Neutrophil (primary cell): ENCODE results near the gene CCDC88C.

ENCODE experiments used
- H3K27ac ChIP-seq: fragments of 200-600 bp; sonication (generic); 2 replicates; pipeline ENCODE4 v1.5.1; 2016; ENCODE audit warnings: mild to moderate bottlenecking, moderate library complexity
- H3K27me3 ChIP-seq: fragments of 200-600 bp; sonication (generic); 2 replicates; pipeline ENCODE4 v1.6.0; 2016; ENCODE audit warnings: mild to moderate bottlenecking
- H3K36me3 ChIP-seq: fragments of 200-600 bp; sonication (generic); 2 replicates; pipeline ENCODE4 v1.5.1; 2017
- H3K4me1 ChIP-seq, 2 experiments: fragments of 200-600 bp in 1 of 2; sonication (generic) in 1 of 2; 1 replicate in 1 of 2; 2 replicates in 1 of 2; pipeline versions ENCODE4 v1.5.1 to v1.6.1; 2013 to 2016; ENCODE audit warnings: low read depth in 1 of 2, low read length in 1 of 2, mild to moderate bottlenecking in 1 of 2, moderate library complexity in 1 of 2; ENCODE audit not compliant: control insufficient read depth in 1 of 2, insufficient read depth in 1 of 2
- H3K4me3 ChIP-seq, 2 experiments: fragments of 200-600 bp in 1 of 2; sonication (generic) in 1 of 2; 1 replicate in 1 of 2; 2 replicates in 1 of 2; pipeline ENCODE4 v1.5.1; 2013 to 2016; ENCODE audit warnings: low read depth in 1 of 2, low read length in 1 of 2, mild to moderate bottlenecking in 1 of 2, moderate library complexity in 1 of 2
- H3K9me3 ChIP-seq: fragments of 200-600 bp; sonication (generic); 2 replicates; pipeline ENCODE4 v1.5.1; 2016
- CTCF ChIP-seq: fragments of 200-600 bp; sonication (generic); IDR thresholded peaks from 2 replicates; pipeline ENCODE4 v1.5.1; 2016; ENCODE audit warnings: antibody characterized with exemption

CCDC88C gene

GRCh38 chr14:91261986-91262549 lies 155.6 kb downstream of the CCDC88C start:
- Histone ChIP-seq H3K9me3 (no peaks in the 10 kb centered on the region), H3K27ac (no peak overlapping the region), H3K4me3 (no peak overlapping the region), H3K36me3 (no peaks in the 10 kb centered on the region), H3K27me3 (peaks cover 76% of the 10 kb centered on the region), H3K4me1 (peaks cover 12 to 16% of the 10 kb centered on the region in 2 experiments)
- no peak for TF ChIP-seq CTCF

DNA sequence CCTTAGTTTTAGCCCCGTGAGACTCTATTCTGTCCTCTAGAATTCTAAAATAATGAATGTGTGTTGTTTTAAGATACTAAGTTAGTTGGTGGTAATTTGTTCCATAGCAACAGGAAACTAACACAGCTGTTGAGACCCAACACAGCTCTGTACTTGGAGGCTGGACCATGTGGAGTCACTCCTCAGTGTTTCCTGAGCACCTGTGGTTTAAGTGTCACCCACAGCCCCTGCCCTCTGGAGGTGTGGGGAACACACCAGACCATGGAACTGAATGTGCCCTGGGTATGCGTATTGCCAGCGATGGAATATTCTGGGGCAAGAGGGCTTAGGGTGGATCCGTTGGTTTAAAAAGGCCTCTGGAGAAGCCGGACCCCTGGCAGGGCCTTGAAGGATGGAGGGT lies 156.5 kb downstream of the CCDC88C start:
- no peak overlapping the region for H3K27ac ChIP-seq
- TF ChIP-seq CTCF = no peak
- no peak overlapping the region for H3K4me3 ChIP-seq
- peaks cover 12 to 16% of the 10 kb centered on the region in 2 experiments for H3K4me1 ChIP-seq
- H3K9me3 ChIP-seq = no peaks in the 10 kb centered on the region
- H3K36me3 ChIP-seq = no peaks in the 10 kb centered on the region
- peaks cover 79% of the 10 kb centered on the region for H3K27me3 ChIP-seq

DNA sequence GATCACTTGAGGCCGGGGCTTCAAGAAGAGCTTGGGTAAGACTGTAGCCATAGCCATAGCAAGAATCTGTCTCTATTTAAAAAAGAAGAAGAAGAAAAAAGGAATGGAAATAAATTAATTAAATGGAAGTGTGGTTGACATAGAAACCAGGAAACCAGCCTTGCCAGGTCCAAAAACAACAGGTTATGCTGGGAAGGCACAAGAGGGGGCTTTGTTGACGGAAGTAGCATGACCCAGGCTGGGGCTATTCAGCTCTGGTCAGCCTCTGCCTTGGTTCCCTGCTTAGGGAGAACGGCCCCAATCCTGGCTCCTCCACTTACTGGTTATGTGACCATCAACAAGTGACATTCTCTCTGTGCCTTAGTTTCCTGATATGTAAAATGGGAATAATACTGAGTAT lies 158.7 kb downstream of the CCDC88C start:
- Histone ChIP-seq H3K27me3 (peaks cover 60% of the 10 kb centered on the region), H3K4me3 (no peak overlapping the region), H3K9me3 (no peaks in the 10 kb centered on the region), H3K36me3 (no peaks in the 10 kb centered on the region), H3K27ac (no peak overlapping the region), H3K4me1 (peaks cover 13 to 17% of the 10 kb centered on the region in 2 experiments)
- TF ChIP-seq CTCF = no peak

DNA sequence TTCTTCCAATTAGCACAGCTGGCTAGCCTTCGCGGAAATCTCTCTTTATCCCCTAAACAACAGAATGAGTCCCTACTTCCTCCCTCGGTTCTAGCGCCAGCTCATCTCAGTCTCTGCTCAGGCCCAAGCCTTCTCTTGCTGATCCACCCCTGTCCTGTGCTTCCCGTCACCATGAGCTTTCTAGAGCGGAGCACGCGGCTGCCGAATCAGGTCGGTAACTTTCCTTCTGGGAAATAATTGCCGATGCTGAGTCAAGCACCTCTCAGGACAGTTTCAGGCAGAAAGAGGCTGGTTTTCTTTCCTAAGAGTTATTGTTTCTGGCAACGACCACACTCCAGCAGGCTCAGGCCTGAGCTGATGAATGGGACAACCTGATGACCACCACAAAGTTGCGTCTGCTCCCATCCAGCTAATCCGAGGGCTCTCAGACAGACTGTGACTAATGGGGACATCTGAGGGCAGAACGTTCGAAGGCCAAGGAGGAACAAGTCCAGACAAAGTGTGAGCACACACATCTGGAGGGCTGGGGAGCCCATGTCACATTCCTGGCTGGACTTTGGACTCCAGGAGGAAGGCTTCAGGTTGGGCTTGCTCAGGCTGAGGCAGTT lies 159.5 kb downstream of the CCDC88C start:
- H3K4me1 ChIP-seq = peaks cover 15 to 21% of the 10 kb centered on the region in 2 experiments
- H3K9me3 ChIP-seq = no peaks in the 10 kb centered on the region
- H3K27ac ChIP-seq = no peak overlapping the region
- H3K36me3 ChIP-seq = no peaks in the 10 kb centered on the region
- no peak overlapping the region for H3K4me3 ChIP-seq
- peaks cover 53% of the 10 kb centered on the region for H3K27me3 ChIP-seq
- TF ChIP-seq CTCF = no peak

GRCh38 chr14:91257328-91258010 lies 160.2 kb downstream of the CCDC88C start:
- Histone ChIP-seq H3K4me1 (peaks cover 22 to 27% of the 10 kb centered on the region in 2 experiments), H3K27me3 (peaks cover 48% of the 10 kb centered on the region), H3K36me3 (no peaks in the 10 kb centered on the region), H3K9me3 (no peaks in the 10 kb centered on the region), H3K27ac (no peak overlapping the region), H3K4me3 (no peak overlapping the region)
- TF ChIP-seq CTCF = no peak
